Activated CD4-positive, alpha-beta T cell treated with anti-CD3 and anti-CD28 coated beads for 1 hour (primary cell): ENCODE data around the gene GMIP.
A peak's percentile ranks its signal among the peaks of the same experiment; 100 is the strongest.
"Not testable (repeated sequence)": the region's sequence is repeated elsewhere in the genome, so short reads cannot be mapped to it uniquely, and the experiment has no call there.

Experiments
- DNase-seq: peaks from one replicate; pipeline ENCODE4 v3.0.0-alpha.2; 2020

GMIP gene, protein sequence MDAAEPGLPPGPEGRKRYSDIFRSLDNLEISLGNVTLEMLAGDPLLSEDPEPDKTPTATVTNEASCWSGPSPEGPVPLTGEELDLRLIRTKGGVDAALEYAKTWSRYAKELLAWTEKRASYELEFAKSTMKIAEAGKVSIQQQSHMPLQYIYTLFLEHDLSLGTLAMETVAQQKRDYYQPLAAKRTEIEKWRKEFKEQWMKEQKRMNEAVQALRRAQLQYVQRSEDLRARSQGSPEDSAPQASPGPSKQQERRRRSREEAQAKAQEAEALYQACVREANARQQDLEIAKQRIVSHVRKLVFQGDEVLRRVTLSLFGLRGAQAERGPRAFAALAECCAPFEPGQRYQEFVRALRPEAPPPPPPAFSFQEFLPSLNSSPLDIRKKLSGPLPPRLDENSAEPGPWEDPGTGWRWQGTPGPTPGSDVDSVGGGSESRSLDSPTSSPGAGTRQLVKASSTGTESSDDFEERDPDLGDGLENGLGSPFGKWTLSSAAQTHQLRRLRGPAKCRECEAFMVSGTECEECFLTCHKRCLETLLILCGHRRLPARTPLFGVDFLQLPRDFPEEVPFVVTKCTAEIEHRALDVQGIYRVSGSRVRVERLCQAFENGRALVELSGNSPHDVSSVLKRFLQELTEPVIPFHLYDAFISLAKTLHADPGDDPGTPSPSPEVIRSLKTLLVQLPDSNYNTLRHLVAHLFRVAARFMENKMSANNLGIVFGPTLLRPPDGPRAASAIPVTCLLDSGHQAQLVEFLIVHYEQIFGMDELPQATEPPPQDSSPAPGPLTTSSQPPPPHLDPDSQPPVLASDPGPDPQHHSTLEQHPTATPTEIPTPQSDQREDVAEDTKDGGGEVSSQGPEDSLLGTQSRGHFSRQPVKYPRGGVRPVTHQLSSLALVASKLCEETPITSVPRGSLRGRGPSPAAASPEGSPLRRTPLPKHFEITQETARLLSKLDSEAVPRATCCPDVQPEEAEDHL

DNA sequence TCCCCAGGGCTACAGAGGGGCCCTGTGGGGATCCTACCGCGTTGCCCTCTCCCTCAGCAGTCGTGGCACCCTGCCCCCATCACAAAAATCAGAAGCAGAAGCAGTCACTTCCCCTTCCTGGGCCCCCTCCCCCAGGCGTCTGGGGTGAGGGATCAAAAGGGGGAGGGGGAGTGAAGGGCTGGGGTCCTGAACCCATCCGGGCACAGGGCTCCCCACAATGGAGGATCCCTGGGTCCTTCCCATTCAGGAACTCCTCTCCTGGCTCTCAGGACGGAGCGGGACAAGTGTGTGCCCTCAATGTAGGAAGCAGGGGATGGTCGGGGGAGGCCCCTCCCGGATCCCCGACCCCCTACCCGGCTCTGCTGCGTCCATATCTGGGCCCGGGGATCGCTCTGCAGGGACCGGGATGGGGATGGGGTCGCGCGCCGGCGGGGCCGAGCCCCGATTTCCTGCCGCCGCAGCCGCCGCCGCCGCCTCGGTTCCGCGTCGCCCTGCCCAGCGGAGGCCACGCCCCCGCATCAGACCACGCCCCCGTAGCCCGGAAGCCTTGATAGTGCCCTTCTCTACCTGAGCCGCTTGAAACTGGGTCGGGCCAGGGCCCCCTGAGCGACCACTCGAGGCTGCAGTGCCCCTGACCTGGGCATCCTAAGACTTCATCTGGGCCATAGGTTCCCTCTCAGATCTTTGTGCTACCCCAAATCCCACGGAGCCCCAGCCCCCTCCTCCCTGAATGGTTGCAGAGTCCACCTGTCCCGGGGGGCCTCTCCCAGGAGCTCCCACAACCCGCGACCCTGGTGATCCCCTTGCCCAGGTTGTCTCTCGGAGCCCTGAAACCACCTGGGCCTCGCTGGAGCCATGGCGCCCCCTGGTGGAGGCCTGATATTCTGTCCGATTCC lies at the start of gene GMIP:
Gene GMIP (minus strand): TSS at position 500 of the 896 bp plus-strand sequence. CDS start 128 bp downstream, at position 372.
- peak; percentile 79 for DNase-seq

DNA sequence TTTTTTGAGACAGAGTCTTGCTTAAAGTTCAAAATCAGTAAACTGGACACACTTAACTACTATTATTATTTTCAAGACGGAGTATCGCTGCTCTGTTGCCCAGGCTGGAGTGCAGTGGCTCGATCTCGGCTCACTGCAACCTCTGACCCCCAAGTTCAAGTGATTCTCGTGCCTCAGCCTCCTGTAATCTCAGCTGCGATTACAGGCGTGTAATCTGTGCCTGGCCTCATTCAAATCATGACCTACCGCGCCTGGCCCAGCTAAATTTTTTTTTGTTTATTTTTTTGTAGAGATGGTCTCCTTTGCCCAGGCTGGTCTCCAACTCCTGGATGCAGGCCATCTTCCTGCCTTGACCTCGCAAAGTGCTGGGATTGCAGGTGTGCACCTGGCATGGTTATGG lies 48.2 kb upstream of the GMIP start:
- no peak for DNase-seq

DNA sequence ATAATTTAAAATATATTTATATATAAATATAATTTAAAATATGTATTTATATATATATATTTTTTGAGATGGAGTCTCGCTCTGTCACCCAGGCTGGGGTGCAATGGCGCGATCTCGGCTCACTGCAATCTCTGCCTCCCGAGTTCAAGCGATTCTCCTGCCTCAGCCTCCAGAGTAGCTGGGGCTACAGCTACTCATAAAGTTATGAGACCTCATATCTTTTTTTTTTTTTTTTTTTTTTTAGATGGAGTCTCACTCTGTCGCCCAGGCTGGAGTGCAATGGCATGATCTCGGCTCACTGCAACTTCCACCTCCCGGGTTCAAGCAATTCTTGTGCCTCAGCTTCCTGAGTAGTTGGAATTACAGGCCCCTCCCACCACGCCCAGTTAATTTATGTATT lies 45.6 kb upstream of the GMIP start:
- not testable (repeated sequence) for DNase-seq

- DNase-seq, result no peak
These were observed 43.6 kb upstream of the GMIP start for GRCh38 chr19:19687090-19687489.

DNA sequence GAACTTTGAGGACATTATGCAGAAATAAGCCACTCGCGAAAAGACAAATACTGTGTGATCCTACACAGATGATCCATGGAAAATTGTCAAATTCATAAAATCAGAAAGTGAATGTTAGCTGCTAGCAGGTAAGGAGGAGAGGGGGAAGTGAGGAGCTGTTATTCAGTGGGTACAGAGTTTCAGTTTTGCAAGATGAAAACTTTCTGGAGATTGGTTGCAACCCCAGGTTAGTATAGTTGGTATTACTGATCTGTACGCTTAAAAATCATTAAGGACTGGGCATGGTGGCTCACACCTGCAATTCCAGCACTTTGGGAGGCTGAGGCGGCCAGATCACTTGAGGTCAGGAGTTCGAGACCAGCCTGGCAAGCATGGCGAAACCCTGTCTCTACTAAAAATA lies 43.1 kb upstream of the GMIP start:
- no peak for DNase-seq

GRCh38 chr19:19686119-19686518 lies 42.7 kb upstream of the GMIP start:
- DNase-seq, result not testable (repeated sequence)

DNA sequence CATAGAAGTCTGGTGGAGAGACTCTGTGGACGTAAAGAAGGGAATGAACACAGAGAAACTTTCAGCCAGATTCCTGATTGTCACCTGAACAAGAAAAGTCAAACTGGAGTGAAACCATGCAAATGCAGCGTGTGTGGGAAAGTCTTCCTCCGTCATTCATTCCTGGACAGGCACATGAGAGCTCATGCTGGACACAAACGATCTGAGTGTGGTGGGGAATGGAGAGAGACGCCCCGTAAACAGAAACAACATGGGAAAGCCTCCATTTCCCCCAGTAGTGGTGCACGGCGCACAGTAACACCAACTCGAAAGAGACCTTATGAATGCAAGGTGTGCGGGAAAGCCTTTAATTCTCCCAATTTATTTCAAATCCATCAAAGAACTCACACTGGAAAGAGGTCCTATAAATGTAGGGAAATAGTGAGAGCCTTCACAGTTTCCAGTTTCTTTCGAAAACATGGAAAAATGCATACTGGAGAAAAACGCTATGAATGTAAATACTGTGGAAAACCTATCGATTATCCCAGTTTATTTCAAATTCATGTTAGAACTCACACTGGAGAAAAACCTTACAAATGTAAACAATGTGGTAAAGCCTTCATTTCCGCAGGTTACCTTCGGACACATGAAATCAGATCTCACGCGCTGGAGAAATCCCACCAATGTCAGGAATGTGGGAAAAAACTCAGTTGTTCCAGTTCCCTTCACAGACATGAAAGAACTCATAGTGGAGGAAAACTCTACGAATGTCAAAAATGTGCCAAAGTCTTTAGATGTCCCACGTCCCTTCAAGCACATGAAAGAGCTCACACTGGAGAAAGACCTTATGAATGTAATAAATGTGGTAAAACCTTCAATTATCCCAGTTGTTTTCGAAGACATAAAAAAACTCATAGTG lies 36.0 kb upstream of the GMIP start:
- DNase-seq, result no peak

DNA sequence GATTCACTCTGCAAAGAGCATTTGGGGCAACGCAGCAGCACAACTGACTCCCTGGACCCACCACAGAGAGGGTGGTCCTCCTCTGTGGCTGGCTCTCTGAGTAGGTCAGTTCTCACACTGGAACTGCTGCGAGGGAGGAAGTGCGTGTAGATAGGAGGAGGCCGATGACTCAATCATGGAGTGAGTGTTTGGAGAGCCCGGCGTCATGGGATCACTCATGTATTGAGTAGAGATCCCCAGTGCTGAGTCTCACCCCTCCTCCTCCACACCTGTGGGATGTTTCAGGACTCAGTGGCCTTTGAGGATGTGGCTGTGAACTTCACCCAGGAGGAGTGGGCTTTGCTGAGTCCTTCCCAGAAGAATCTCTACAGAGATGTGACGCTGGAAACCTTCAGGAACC lies 34.1 kb upstream of the GMIP start:
- no peak for DNase-seq

DNA sequence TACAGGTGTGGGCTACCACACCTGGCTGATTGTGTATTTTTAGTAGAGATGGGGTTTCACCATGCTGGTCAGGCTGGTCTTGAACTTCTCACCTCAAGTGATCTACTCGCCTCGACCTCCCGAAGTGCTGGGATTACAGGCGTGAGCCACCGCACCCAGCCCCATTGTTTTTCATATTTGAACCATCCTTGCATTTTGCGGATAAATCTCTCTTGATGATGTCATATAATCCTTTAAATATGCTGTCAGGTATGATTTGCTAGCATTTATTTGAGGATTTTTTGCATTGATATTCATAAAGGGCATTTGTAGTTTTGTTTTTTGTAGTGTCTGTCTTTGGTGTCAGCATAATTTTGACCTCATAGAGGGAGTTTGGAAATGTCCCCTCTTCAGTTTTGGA lies 30.9 kb upstream of the GMIP start:
- no peak for DNase-seq

DNA sequence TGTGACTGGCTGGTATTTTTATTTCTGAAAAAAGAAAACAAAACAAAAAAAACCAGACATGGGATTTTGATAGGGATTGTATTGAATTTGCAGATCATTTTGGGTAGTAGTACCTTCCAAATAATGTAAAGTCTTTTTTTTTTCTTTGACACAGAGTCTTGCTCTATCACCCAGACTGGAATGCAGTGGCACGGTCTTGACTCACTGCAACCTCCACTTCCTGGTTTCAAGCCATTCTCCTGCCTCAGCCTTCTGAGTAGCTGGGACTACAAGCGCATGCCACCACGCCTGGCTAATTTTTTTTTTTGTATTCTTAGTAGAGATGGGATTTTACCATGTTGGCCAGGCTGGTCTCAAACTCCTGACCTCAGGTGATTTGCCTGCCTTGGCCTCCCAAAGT lies 29.4 kb upstream of the GMIP start:
- no peak for DNase-seq

DNA sequence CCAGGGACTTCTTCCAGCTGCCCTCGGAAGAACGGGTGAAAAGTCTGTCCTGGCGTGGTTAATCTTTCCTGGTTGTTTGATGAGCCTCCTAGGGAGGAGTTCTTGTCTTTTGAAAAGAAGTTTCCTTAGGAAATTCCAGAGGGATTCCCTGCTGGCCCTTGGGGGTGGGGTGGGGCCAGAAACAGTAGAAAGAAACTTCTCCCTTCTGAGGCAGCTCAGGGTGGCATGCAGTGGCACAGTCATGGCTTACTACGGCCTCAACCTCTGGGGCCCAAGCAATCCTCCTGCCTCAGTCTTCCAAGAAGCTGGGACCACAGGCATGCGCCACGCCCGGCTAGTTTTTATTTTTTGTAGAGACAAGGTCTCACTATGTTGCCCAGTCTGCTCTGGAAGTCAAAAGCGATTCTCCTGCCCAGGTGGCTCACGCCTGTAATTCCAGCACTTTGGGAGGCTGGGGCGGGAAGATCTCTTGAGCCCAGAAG lies 26.7 kb upstream of the GMIP start:
- no peak for DNase-seq

- DNase-seq, result peak; percentile 87
These were observed 25.0 kb upstream of the GMIP start, which contains the start of gene ZNF101 for GRCh38 chr19:19668230-19669012. Gene ZNF101 (plus strand): TSS chr19:19668839. CDS start chr19:19668964, 125 bp downstream.

DNA sequence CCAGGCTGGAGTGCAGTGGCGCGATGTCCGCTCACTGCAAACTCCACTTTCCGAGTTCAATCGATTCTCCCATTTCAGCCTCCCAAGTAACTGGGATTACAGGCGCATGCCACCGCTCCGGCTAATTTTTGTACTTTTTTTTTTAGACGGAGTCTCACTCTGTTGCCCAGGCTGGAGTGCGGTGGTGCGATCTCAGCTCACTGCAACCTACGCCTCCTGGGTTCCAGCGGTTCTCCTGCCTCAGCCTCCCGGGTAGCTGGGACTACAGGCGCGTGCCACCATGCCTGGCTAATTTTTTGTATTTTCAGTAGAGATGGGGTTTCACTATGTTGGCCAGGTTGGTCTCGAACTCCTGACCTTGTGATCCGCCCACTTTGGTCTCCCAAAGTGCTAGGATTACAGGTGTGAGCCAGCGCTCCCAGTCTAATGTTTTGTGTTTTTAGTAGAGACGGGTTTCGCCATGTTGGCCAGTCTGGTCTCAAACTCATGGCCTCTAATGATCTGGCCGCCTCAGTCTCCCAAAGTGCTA lies 22.0 kb upstream of the GMIP start:
- not testable (repeated sequence) for DNase-seq

DNA sequence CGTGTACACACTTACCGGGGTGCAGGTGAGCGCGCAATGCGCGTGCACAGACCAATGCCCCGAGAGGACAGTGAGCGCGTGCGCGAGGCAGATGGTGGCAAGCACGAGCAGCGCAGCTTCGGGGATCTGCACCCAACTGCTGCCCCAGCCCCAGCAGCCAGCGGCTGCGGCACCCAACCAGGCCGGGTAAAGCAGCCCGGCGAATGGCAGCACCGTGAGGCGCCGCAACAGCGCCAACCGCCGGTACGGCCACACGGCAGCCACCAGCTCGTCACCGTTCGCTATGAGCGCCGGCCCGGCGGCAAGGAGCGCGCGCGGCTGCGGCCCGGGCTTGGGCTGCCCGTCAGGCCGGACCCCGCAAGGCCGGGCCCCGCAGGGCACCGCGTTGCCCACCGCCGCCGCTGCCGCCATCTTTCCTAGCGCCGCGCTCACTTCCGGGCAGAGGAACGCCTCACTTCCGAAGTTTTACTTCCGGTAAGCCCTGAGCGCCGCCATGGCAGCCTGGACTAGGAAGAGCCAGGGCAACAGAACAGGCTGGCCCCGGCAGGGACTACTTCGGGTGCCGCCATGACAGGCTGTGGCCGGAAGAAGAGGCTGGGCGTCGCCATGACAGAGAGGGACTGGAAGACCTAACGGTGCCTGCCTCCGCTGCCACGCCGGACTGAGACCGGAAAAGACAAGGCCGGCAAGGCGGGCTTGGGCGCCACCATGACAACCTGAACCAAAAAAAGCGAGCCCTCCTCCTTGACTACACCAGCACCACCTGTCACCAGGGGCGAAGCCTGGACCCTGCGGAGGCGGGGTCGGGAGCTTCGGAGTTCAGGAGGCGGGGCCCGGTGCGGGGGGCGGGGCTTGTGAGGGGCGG lies 20.0 kb upstream of the GMIP start, which contains the start of gene ATP13A1:
Gene ATP13A1 (minus strand): TSS at position 421 of the 865 bp plus-strand sequence. CDS start 10 bp downstream, at position 411.
- peak; percentile 93 for DNase-seq

DNA sequence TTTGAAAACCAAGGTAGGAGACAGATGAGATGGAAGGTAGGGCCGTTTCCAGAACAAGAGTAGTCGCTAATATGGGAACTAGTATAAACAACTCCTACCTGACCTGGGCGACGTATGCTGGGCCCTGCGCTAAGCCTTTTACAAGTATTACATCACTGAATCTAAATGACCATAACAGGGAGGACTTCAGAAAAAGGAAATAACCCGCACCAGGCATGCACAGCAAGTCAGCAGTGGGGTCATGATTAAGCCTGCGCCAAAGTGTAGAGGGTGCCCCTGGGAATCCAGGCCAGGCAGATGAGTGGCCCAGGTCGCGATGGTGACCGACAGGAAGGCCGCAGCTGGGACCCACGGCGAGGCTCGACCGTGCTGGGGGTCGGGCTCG lies 19.4 kb upstream of the GMIP start:
- DNase-seq, result no peak

GRCh38 chr19:19662344-19662743 lies 18.9 kb upstream of the GMIP start:
- no peak for DNase-seq

GRCh38 chr19:19661675-19662251 lies 18.3 kb upstream of the GMIP start:
- DNase-seq, result no peak

DNA sequence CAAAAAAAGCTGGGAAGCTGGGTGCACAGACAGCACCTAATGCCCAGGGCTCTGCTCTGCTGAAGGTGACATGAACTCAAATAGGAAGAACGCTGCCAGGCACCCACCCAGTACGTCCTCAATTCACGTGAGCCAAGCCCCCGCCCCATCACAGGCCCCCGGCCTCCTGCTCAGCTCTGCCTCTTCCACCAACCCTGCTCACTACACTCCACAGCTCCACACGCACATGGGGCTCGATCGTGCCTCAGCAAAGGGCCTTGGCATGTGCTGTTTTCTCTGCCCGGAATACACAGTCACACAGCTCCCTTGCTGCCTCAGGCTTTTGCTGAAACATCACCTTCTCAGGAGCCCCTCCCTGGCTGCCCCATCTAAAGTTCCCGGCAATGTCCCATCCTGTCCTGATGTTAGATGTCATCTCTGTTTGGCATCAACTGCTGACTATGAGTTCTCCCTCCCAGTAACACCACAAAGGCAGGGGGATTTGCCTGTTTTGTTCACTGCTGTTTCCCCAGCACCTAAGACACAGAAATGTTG lies 17.8 kb upstream of the GMIP start:
- no peak for DNase-seq
